Measurements from ENCODE around the gene LRSAM1. TPM values are rescaled to one million over a fixed set of nuclear protein-coding genes. Genes with fewer than 3 reads are reported as not detected.

Gene LRSAM1
- total and polyA plus RNA-seq, 9 of the 15 experiments (the other 6 are each of a cell fraction or from before 2014, with no cell fraction given): 0.07 to 16.2 (median 4.7) TPM

- peak; percentile 60; the same call in 1 of the 2 replicates for TF ChIP-seq PHB (CRISPR knock-in tag; IDR thresholded peaks at IDR 0.05)
- peak; percentile 93 for TF ChIP-seq SMAD1 (IDR thresholded peaks at IDR 0.05; ENCODE audit: low read depth, low read length, partially characterized antibody)
- no peak for TF ChIP-seq ZEB2 (IDR thresholded peaks at IDR 0.05)
- TF ChIP-seq BRCA1 (IDR thresholded peaks at IDR 0.05): no peak
- TF ChIP-seq BRCA1 (CRISPR knock-in tag; IDR thresholded peaks at IDR 0.05): 0 out of 2 replicates have a peak, but pooled peaks have one; percentile 88
- TF ChIP-seq CBX1 (IDR thresholded peaks at IDR 0.05; ENCODE audit: low read depth): peak; percentile 75; the same call in 1 of the 2 replicates
- TF ChIP-seq TFAM (CRISPR knock-in tag; conservative IDR thresholded peaks at IDR 0.05): no peak
- TF ChIP-seq ZFX (CRISPR knock-in tag; IDR thresholded peaks at IDR 0.05): peak; percentile 94
- TF ChIP-seq SMARCE1 (IDR thresholded peaks at IDR 0.05): 0 out of 2 replicates have a peak, but pooled peaks have one; percentile 10
- TF ChIP-seq ZNF507 (tag; conservative IDR thresholded peaks at IDR 0.05): no peak
- TF ChIP-seq HCFC1 (IDR thresholded peaks at IDR 0.05; ENCODE audit: low read depth, low read length): peak; percentile 95
- no peak for TF ChIP-seq ZNF124 (CRISPR knock-in tag; IDR thresholded peaks at IDR 0.05)
- TF ChIP-seq ZNF311 (CRISPR knock-in tag; IDR thresholded peaks at IDR 0.05): no peak
- peak; percentile 85 for TF ChIP-seq TFAP4 (CRISPR knock-in tag; IDR thresholded peaks at IDR 0.05; ENCODE audit: borderline replicate concordance)
- peak; percentile 94 for TF ChIP-seq ZBTB49 (CRISPR knock-in tag; IDR thresholded peaks at IDR 0.05; ENCODE audit: borderline replicate concordance)
- peak; percentile 87; the same call in 1 of the 2 replicates for TF ChIP-seq SRSF1 (IDR thresholded peaks at IDR 0.05; ENCODE audit: low read depth, low read length)
- no peak for TF ChIP-seq ZNF121 (CRISPR knock-in tag; conservative IDR thresholded peaks at IDR 0.05)
- no peak; the same call in 1 of the 2 replicates for TF ChIP-seq ZKSCAN1 (IDR thresholded peaks at IDR 0.05; ENCODE audit: low read depth, low read length)
- TF ChIP-seq ZNF589 (CRISPR knock-in tag; IDR thresholded peaks at IDR 0.05; ENCODE audit: low read depth): no peak
- TF ChIP-seq ATF3 (IDR thresholded peaks at IDR 0.05): 0 out of 2 replicates have a peak, but pooled peaks have one; percentile 33
- 0 out of 2 replicates have a peak, but pooled peaks have one; percentile 68 for TF ChIP-seq ATF3 (CRISPR knock-in tag; conservative IDR thresholded peaks at IDR 0.05)
- TF ChIP-seq JUN (IDR thresholded peaks at IDR 0.05; ENCODE audit: borderline replicate concordance, low read depth, low read length): peak; percentile 75
- TF ChIP-seq JUN (CRISPR knock-in tag; IDR thresholded peaks at IDR 0.05; ENCODE audit: borderline replicate concordance): no peak
Observed at GRCh38 chr9:127450830-127451607, at the start of gene LRSAM1, which contains the start of gene RPL12 (continued).

Data from K562 (cell line).